Mucosa of gallbladder (tissue), 1 donor: ENCODE measurements around the gene CFAP251. TPM values are rescaled to one million over a fixed set of nuclear protein-coding genes. Genes with fewer than 3 reads are reported as not detected.
A peak's percentile ranks its signal among the peaks of the same experiment; 100 is the strongest.

Experiments
- DNase-seq: peaks from one replicate; pipeline ENCODE4 v3.0.0-alpha.2; 2020; ENCODE audit warnings: low spot score
- total RNA-seq: library from RNA; stranded (reverse); gene quantifications from one replicate; pipeline ENCODE4 v1.2.1, GENCODE V29; 2021
- donor health status: DM: no; HTN: no; CAD: no.

CFAP251 gene
- total RNA-seq, 1 donor from 2014 or later: 7.0 TPM

- DNase-seq: no peak
Observed at GRCh38 chr12:121943926-121944325, 25.5 kb downstream of the CFAP251 start.

- DNase-seq: no peak
Observed at GRCh38 chr12:121946313-121947025, 28.1 kb downstream of the CFAP251 start.

- no peak for DNase-seq
Observed at GRCh38 chr12:121947981-121948380, 29.6 kb downstream of the CFAP251 start.

- no peak for DNase-seq
Observed at GRCh38 chr12:121949648-121950397, 31.4 kb downstream of the CFAP251 start.

- DNase-seq: no peak
Observed at GRCh38 chr12:121953117-121953692, 34.8 kb downstream of the CFAP251 start.

- DNase-seq: no peak
Observed at GRCh38 chr12:121953695-121954094, 35.3 kb downstream of the CFAP251 start.

- no peak for DNase-seq
Observed at GRCh38 chr12:121955258-121956237, 37.2 kb downstream of the CFAP251 start.

- no peak for DNase-seq
Observed at GRCh38 chr12:121957861-121958515, 39.6 kb downstream of the CFAP251 start.

GRCh38 chr12:121958541-121959240, 40.3 kb downstream of the CFAP251 start:
- DNase-seq: no peak

GRCh38 chr12:121960541-121960940, 42.1 kb downstream of the CFAP251 start:
- DNase-seq: no peak

- DNase-seq: no peak
Observed at GRCh38 chr12:121961195-121961879, 42.9 kb downstream of the CFAP251 start.

- no peak for DNase-seq
Observed at GRCh38 chr12:121963341-121964018, 45.1 kb downstream of the CFAP251 start.

- no peak for DNase-seq
Observed at GRCh38 chr12:121964813-121965643, 46.6 kb downstream of the CFAP251 start.

- no peak for DNase-seq
Observed at GRCh38 chr12:121966959-121967358, 48.6 kb downstream of the CFAP251 start.

GRCh38 chr12:121968876-121969275, 50.5 kb downstream of the CFAP251 start:
- DNase-seq: peak; percentile 14

GRCh38 chr12:121969726-121970125, 51.3 kb downstream of the CFAP251 start:
- DNase-seq: no peak

- no peak for DNase-seq
Observed at GRCh38 chr12:121970581-121971300, 52.3 kb downstream of the CFAP251 start.
